Midbrain (tissue), 1 donor: ENCODE results near the gene NEU1.
"Not testable (repeated sequence)": the region's sequence is repeated elsewhere in the genome, so short reads cannot be mapped to it uniquely, and the experiment has no call there.

ENCODE experiments used
- DNase-seq: peaks from one replicate; lab custom pipeline; 2025; lab: John Stamatoyannopoulos, UW

The NEU1 gene

DNA sequence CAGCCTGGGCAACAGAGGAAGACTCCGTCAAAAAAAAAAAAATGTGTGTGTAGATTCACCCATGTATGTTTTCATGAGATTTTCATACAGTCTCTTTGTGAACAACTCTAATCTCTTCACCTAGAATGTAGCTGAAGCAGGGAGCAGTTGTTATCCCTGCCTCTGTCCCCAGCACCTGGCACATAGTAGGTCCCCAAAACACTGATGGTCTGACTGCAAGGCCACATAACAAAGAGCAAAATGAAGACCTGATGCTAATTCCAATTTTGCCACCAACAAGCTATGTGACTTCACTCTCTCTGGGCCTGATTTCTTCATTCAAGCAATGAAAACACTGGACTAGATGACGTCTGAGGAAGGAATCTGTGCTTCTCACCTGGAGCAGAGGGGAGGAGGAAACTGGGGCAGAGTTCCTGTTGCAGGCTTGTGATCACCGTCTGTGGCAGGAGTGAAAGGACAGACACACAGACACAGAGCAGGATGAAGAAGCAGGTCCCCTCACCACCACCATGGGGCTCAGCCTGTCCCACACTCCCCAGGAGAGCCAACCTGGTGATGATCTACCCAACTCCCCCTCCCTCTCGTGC, 11.6 kb upstream of the NEU1 start:
- DNase-seq: no peak

GRCh38 chr6:31871046-31871659, 8.5 kb upstream of the NEU1 start:
- no peak for DNase-seq

DNA sequence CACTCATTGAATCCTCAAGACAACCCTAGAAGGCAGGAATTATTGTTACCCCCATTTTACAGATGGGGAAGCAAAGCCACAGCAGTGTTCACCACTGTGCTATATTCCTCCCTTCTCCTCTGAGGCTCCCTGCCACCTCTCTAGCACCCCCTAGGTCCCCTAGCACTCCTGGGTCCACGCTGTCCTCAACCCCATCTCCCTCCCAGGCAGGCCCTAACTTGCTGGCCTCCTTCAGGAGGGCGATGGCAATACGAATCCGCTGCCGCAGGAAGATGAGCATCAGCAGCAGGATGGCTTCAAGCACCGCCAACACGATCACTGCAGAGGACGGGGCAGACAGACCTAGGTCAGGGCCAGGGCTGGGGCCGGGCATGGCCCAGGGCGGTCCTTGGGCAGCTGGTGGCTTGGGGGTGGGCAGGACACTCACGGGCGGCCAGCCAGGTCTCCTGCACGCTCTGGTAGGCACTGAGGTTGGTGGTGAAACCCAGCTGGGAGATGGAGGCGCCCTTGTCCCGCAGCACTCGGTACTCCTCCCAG, 7.8 kb upstream of the NEU1 start:
- DNase-seq: no peak

- no peak for DNase-seq
These were observed 6.7 kb upstream of the NEU1 start for GRCh38 chr6:31869343-31869742.

GRCh38 chr6:31868658-31868971, 6.0 kb upstream of the NEU1 start:
- DNase-seq: not testable (repeated sequence)

DNA sequence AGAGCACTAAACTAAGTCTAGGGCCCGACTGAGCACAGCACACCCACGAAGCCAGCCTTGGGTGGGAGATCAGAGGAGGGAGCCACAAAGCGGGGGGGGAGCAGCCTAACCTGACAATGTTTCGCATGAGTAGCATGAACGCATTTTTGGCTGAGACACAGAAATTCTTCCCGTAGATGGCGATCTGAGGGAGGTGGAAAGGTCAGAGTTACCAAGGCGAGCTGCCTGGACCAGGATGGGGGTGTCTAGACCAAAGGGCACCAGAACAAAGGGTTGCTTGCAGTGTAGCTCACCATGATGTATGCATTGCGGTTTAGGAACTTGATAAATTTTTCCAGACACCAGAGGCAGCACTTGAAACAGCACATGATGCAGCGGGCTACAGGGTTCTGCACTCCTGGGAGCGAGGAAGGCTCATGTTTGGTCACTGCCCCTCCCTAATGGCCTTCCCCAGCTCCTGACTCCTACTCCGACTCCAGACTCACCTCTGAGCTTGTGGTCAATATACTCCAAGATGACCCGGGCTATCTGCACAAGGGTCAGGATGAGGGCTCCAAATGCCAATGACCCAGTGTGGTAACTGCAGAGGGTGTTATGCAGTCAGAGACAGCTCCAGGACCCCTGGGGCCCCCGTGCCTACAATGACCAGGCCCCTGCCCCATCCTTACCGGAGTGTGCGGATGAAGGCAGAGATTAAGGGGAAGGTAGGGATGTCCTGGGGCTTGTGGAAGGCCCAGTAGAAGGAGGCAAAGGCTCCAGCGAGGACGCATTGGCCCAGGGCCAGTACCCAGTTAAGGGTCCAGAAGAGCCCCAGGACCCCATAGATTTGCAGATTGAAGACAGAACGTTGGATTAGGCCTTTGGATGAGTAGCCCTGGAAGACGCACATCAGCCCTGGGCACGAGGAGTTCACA, 2.8 kb upstream of the NEU1 start:
- no peak for DNase-seq

DNA sequence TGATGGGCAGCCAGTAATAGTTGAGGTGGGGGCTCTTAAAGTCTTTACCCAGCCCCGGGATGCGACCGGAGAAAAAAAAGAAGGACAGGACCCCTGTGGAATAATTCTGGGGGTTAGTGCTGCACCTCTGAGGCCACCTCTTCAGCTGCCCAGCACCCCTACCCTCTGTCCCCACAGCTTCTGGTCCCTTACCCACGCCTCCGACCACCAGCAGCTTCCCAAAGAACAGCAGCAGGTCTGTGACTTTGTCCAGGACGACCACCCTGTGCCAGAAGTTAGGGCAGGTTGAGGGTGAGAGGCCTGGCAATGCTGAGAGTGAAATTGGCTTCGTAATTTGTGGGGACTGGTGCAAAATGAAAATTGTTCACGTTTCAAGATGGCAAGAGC, 2.2 kb upstream of the NEU1 start:
- DNase-seq: no peak

DNA sequence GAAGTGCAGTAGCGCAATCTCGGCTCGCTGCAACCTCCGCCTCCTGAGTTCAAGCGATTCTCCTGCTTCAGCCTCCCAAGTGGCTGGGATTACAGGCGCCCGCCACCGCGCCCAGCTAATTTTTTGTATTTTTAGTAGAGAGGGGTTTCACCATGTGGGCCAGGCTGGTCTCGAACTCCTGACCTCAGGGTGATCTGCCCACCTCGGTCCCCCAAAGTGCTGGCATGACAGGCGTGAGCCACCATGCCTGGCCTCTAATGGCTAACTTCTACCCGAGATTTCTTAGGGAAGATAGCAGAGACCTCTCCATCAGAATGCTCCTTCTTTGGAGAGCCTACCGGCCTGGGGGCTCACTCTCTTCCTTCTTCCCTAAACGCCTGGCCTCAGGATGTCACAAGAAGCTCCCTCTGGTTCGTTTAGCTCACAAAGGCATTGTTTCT, 1.5 kb upstream of the NEU1 start:
- not testable (repeated sequence) for DNase-seq

DNA sequence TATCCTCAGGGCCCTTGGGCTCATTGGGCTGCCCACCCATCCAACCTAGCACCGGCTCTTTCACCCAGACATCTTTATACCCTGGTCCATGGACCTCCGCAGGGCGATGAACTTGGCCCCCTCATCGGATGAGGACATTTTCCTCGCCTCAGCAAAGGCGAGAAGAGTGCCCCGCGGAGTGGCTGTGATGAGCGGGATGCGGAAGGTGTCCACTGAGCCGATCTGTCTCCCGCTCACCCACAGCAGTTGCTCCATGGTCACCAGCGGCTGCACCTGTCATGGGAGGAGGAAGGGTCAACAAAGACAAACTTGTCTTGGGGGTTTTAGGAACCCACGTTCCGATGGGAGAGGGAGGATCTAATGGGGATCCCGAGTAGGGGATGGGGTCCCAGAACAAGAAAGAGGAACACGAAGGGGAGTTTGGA, 690 bp downstream of the NEU1 start:
- no peak for DNase-seq

- DNase-seq: no peak
These were observed 1.5 kb downstream of the NEU1 start for GRCh38 chr6:31861150-31861549.

GRCh38 chr6:31860349-31860748, 2.3 kb downstream of the NEU1 start:
- DNase-seq: no peak

DNA sequence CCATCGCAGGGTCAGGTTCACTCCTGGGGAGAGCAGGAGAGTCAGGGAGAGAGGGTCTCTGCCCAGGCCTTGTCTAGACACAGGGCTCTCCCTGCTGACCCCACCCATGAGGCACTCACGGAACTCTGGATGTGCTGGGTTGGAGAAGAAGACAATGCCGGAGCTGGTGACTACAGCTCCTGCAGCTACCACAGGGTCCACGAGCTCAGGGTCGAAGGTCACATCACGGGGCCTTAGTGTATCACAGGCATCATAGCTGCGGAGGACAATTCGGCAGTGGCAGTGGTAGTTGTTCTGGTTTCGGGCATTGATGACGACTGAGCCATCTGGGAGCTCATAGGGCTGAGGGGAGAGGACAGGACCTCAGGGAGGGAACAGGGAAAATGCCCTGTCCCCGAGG, 2.7 kb downstream of the NEU1 start:
- no peak for DNase-seq

GRCh38 chr6:31858707-31859106, 3.9 kb downstream of the NEU1 start:
- no peak for DNase-seq

- not testable (repeated sequence) for DNase-seq
These were observed 4.8 kb downstream of the NEU1 start for GRCh38 chr6:31857774-31858173.

- DNase-seq: not testable (repeated sequence)
These were observed 10.5 kb downstream of the NEU1 start for GRCh38 chr6:31851980-31852718.

DNA sequence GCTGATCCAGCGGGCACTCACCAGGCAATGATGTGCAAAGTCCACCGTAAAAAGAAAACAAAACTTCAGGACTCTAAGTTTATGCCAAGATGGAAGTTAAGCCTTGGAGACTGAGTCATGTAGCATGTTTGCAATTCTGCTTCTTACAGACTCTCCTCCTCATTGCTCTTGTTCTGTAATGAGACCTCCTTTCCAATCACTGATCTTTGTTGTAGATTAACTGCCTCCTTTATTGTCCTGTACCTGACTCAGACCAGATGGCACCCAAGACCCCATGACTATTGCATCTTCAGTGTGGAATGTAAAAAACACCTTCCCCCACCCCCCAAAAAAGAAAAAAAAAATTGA, 11.2 kb downstream of the NEU1 start:
- no peak for DNase-seq

- DNase-seq: no peak
These were observed 11.7 kb downstream of the NEU1 start for GRCh38 chr6:31850765-31851484.

DNA sequence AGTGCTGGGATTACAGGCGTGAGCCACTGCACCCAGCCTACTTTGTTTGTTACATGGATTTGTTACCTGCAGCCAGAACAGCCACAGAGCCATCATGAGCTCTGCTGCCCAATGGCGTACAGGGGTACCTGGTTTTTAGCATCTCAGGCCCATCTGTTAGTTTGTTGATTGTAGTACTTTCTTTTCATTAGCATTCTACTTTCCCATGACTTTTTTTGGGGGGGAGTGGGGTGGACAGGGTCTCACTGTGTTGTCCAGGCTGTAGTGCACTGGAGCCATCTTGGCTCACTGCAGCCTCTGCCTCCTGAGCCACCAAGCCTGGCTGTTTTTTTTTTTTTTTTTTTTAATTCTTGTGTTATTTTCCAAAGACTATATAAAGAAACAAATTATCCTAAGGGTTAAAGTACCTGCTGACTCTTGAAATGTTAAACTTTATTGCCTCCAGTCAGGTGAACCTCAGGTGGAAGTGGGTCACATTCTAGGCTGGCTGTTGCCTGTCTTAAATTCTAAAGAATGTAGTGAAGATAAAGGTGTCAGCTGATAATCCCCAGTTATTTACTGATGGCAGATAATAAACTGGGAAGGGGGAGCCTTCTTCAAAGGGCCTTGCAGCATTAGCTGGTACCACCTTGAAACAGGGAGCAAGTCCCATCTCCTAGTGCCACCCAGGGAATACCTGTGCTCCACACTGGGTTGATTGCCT, 15.2 kb downstream of the NEU1 start:
- DNase-seq: no peak

DNA sequence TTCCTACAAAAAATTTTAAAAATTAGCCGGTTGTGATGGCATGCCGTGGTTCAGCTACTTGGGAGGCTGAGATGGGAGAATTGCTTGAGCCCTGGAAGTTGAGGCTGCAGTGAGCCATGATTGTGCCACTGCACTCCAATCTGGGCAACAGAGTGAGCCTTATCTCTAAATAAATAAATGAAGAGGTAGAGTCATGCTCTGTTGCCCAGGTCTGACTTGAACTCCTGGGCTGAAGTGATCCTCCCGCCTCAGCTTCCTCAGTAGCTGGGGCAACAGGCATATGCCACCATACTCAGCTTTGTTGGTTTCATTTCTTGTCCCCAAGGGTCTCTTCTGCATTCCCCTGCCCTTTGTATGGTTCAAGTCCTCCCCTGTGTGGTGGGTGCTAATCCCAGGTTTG, 18.1 kb downstream of the NEU1 start:
- no peak for DNase-seq

- DNase-seq: no peak
These were observed 20.6 kb downstream of the NEU1 start for GRCh38 chr6:31842053-31842452.

GRCh38 chr6:31839779-31840126, 22.9 kb downstream of the NEU1 start:
- DNase-seq: not testable (repeated sequence)
